ENCODE data around the gene RAB4B.
"Not testable (repeated sequence)": the region's sequence is repeated elsewhere in the genome, so short reads cannot be mapped to it uniquely, and the experiment has no call there.

The RAB4B gene

GRCh38 chr19:40822704-40823553 lies 44.9 kb downstream of the RAB4B start:
- peak; percentile 60 for DNase-seq (ENCODE audit: low read depth)

GRCh38 chr19:40824916-40825315 lies 46.9 kb downstream of the RAB4B start:
- DNase-seq (ENCODE audit: low read depth), result not testable (repeated sequence)

- not testable (repeated sequence) for DNase-seq (ENCODE audit: low read depth)
These were observed 47.5 kb downstream of the RAB4B start for GRCh38 chr19:40825460-40826095.

GRCh38 chr19:40826312-40826698 lies 48.3 kb downstream of the RAB4B start:
- not testable (repeated sequence) for DNase-seq (ENCODE audit: low read depth)

GRCh38 chr19:40826699-40827385 lies 48.8 kb downstream of the RAB4B start:
- not testable (repeated sequence) for DNase-seq (ENCODE audit: low read depth)

- DNase-seq (ENCODE audit: low read depth), result no peak
These were observed 49.6 kb downstream of the RAB4B start for GRCh38 chr19:40827386-40828247.

- DNase-seq (ENCODE audit: low read depth), result no peak
These were observed 51.2 kb downstream of the RAB4B start for GRCh38 chr19:40829205-40829604.

- DNase-seq (ENCODE audit: low read depth), result not testable (repeated sequence)
These were observed 52.7 kb downstream of the RAB4B start for GRCh38 chr19:40830741-40831140.

- DNase-seq (ENCODE audit: low read depth), result peak; percentile 98
These were observed 53.7 kb downstream of the RAB4B start for GRCh38 chr19:40831502-40832430.

- not testable (repeated sequence) for DNase-seq (ENCODE audit: low read depth)
These were observed 54.4 kb downstream of the RAB4B start for GRCh38 chr19:40832431-40832790.

- DNase-seq (ENCODE audit: low read depth), result not testable (repeated sequence)
These were observed 55.9 kb downstream of the RAB4B start for GRCh38 chr19:40833728-40834533.

GRCh38 chr19:40836754-40837429 lies 58.8 kb downstream of the RAB4B start:
- no peak for DNase-seq (ENCODE audit: low read depth)

- DNase-seq (ENCODE audit: low read depth), result not testable (repeated sequence)
These were observed 60.4 kb downstream of the RAB4B start for GRCh38 chr19:40838477-40838876.

GRCh38 chr19:40842012-40842411 lies 64.0 kb downstream of the RAB4B start:
- DNase-seq (ENCODE audit: low read depth), result not testable (repeated sequence)

GRCh38 chr19:40842997-40843652 lies 65.1 kb downstream of the RAB4B start:
- not testable (repeated sequence) for DNase-seq (ENCODE audit: low read depth)

- not testable (repeated sequence) for DNase-seq (ENCODE audit: low read depth)
These were observed 65.6 kb downstream of the RAB4B start for GRCh38 chr19:40843653-40844052.
